Neural crest cell (in vitro differentiated cells): ENCODE data around the gene ARHGAP15. TPM values are rescaled to one million over a fixed set of nuclear protein-coding genes. Genes with fewer than 3 reads are reported as not detected.

Source experiments
- DNase-seq: peaks from one replicate; pipeline ENCODE4 v3.0.0; 2021; ENCODE audit warnings: low read depth, mixed read lengths, low spot score
- H3K27ac Mint-ChIP-seq: one replicate; pipeline ENCODE4 v1.8.0; 2021; ENCODE audit warnings: mild to moderate bottlenecking, mixed read lengths; ENCODE audit not compliant: unreplicated experiment
- H3K27me3 Mint-ChIP-seq: 2 replicates; pipeline ENCODE4 v1.8.0; 2021; ENCODE audit warnings: low read depth, mild to moderate bottlenecking, mixed read lengths
- H3K36me3 Mint-ChIP-seq: 2 replicates; pipeline ENCODE4 v1.8.0; 2021; ENCODE audit warnings: low read depth, mild to moderate bottlenecking, mixed read lengths
- H3K4me1 Mint-ChIP-seq: 2 replicates; pipeline ENCODE4 v1.8.0; 2021; ENCODE audit warnings: mixed read lengths
- H3K4me3 Mint-ChIP-seq: one replicate; pipeline ENCODE4 v1.8.0; 2021; ENCODE audit warnings: mild to moderate bottlenecking, mixed read lengths
- H3K9me3 Mint-ChIP-seq: 2 replicates; pipeline ENCODE4 v1.8.0; 2021; ENCODE audit warnings: mixed read lengths
- CTCF ChIP-seq: fragments of 200-600 bp; sonication (generic); conservative IDR thresholded peaks from 2 replicates; pipeline ENCODE4 v1.5.0; 2021; ENCODE audit warnings: antibody characterized with exemption, mild to moderate bottlenecking
- total RNA-seq: library from RNA; stranded (reverse); gene quantifications from 2 replicates; pipeline ENCODE4 v1.2.1, GENCODE V29; 2021

The ARHGAP15 gene
- total RNA-seq, 1 donor from 2014 or later = 2.8 TPM

- no peak overlapping the region for H3K27ac Mint-ChIP-seq
- H3K4me1 Mint-ChIP-seq = no peaks in the 10 kb centered on the region
- no peaks in the 10 kb centered on the region for H3K27me3 Mint-ChIP-seq
- TF ChIP-seq CTCF = no peak
- H3K9me3 Mint-ChIP-seq = peaks cover 3% of the 10 kb centered on the region
- no peaks in the 10 kb centered on the region for H3K36me3 Mint-ChIP-seq
- no peak for DNase-seq
- H3K4me3 Mint-ChIP-seq = no peak overlapping the region
Observed at GRCh38 chr2:143553261-143553660, 424.0 kb downstream of the ARHGAP15 start.

- TF ChIP-seq CTCF = no peak
- Mint-ChIP-seq H3K4me3 (no peak overlapping the region), H3K27me3 (no peaks in the 10 kb centered on the region), H3K9me3 (peaks cover 3% of the 10 kb centered on the region), H3K27ac (no peak overlapping the region), H3K36me3 (no peaks in the 10 kb centered on the region), H3K4me1 (no peaks in the 10 kb centered on the region)
- no peak for DNase-seq
Observed at GRCh38 chr2:143558665-143559064, 429.4 kb downstream of the ARHGAP15 start.

GRCh38 chr2:143559147-143559546 lies 429.9 kb downstream of the ARHGAP15 start:
- H3K36me3 Mint-ChIP-seq = no peaks in the 10 kb centered on the region
- DNase-seq = no peak
- no peaks in the 10 kb centered on the region for H3K27me3 Mint-ChIP-seq
- H3K9me3 Mint-ChIP-seq = peaks cover 3% of the 10 kb centered on the region
- H3K4me1 Mint-ChIP-seq = no peaks in the 10 kb centered on the region
- no peak overlapping the region for H3K4me3 Mint-ChIP-seq
- no peak for TF ChIP-seq CTCF
- H3K27ac Mint-ChIP-seq = no peak overlapping the region

GRCh38 chr2:143560724-143561123 lies 431.5 kb downstream of the ARHGAP15 start:
- no peaks in the 10 kb centered on the region for H3K27me3 Mint-ChIP-seq
- H3K4me1 Mint-ChIP-seq = no peaks in the 10 kb centered on the region
- H3K27ac Mint-ChIP-seq = no peak overlapping the region
- no peaks in the 10 kb centered on the region for H3K36me3 Mint-ChIP-seq
- H3K9me3 Mint-ChIP-seq = peaks cover 3% of the 10 kb centered on the region
- no peak overlapping the region for H3K4me3 Mint-ChIP-seq
- DNase-seq = no peak
- no peak for TF ChIP-seq CTCF

GRCh38 chr2:143564419-143564818 lies 435.2 kb downstream of the ARHGAP15 start:
- H3K36me3 Mint-ChIP-seq = no peaks in the 10 kb centered on the region
- H3K4me3 Mint-ChIP-seq = no peak overlapping the region
- no peaks in the 10 kb centered on the region for H3K27me3 Mint-ChIP-seq

More at GRCh38 chr2:143564419-143564818, 435.2 kb downstream of the ARHGAP15 start:
- peaks cover 3% of the 10 kb centered on the region for H3K9me3 Mint-ChIP-seq
- TF ChIP-seq CTCF = no peak
- DNase-seq = no peak
- no peak overlapping the region for H3K27ac Mint-ChIP-seq
- H3K4me1 Mint-ChIP-seq = no peaks in the 10 kb centered on the region
